Spleen (tissue), 7 donors: ENCODE results near the gene MSGN1.

ENCODE experiments used
- POLR2A ChIP-seq, 3 donors: fragments of 450-650 bp; IDR thresholded peaks; one replicate each; pipeline ENCODE4 v1.5.1; 2017; ENCODE audit warnings: antibody characterized with exemption in 3 of 3, mild to moderate bottlenecking in 1 of 3
- POLR2AphosphoS5 ChIP-seq, 3 donors: sonication (generic); formaldehyde crosslinking; IDR thresholded peaks; one replicate each; pipeline ENCODE4 v1.5.1; 2017; ENCODE audit warnings: antibody characterized with exemption in 3 of 3
- TF ChIP-seq, protein P1 (sequence below), 11 experiments: fragments of 200-600 bp in 7 of 11; fragments of 450-650 bp in 4 of 11; sonication (generic) in 4 of 11; IDR thresholded peaks in 8 of 11; conservative IDR thresholded peaks in 3 of 11; 1 replicate in 7 of 11; 2 replicates in 4 of 11; pipeline versions ENCODE4 v1.4.0 to v1.8.0; 2016 to 2021; ENCODE audit warnings: antibody characterized with exemption in 11 of 11, inconsistent platforms in 4 of 11, mild to moderate bottlenecking in 1 of 11
- donor health status: DM: no; HTN: no; CAD: no; lungs with moderate emphysema.
- donor health status: DM: no; HTN: no; CAD: no.
- donor health status: DM: no; HTN: no; CAD: no.

DNA sequence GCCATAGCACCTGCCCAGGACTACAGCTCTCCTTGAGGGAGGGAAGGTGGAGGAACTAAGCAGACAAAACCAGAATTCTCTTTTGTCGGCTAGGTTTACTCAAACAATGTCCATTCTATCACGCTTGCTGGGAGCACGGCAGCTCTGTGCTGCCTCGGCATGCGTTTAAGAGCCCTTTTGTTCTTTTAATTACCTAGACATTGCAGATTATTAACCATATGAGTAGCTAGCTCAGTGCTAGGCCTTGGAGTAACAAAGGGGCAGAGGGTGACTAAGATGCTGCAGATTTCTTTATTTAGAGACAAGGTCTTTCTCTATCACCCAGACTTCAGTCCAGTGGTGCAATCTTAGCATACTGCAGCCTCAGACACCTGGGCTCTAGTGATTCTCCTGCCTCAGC, 11.1 kb downstream of the MSGN1 start:
- TF ChIP-seq, protein P1, sequence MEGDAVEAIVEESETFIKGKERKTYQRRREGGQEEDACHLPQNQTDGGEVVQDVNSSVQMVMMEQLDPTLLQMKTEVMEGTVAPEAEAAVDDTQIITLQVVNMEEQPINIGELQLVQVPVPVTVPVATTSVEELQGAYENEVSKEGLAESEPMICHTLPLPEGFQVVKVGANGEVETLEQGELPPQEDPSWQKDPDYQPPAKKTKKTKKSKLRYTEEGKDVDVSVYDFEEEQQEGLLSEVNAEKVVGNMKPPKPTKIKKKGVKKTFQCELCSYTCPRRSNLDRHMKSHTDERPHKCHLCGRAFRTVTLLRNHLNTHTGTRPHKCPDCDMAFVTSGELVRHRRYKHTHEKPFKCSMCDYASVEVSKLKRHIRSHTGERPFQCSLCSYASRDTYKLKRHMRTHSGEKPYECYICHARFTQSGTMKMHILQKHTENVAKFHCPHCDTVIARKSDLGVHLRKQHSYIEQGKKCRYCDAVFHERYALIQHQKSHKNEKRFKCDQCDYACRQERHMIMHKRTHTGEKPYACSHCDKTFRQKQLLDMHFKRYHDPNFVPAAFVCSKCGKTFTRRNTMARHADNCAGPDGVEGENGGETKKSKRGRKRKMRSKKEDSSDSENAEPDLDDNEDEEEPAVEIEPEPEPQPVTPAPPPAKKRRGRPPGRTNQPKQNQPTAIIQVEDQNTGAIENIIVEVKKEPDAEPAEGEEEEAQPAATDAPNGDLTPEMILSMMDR (IDR thresholded peaks at IDR 0.05 in 8 of 11, conservative IDR thresholded peaks at IDR 0.05 in 3 of 11): no peak
- TF ChIP-seq POLR2A (IDR thresholded peaks at IDR 0.05): no peak
- TF ChIP-seq POLR2AphosphoS5 (IDR thresholded peaks at IDR 0.05): no peak
